Stimulated activated CD4-positive, alpha-beta T cell treated with anti-CD3 and anti-CD28 coated beads, Interleukin-1b, Interleukin-23, amount 100 ng/mL, for 24 hours (primary cell): ENCODE data around the gene HOXB8.

ENCODE experiments used
- DNase-seq, 4 experiments: peaks; one replicate each; pipeline ENCODE4 v3.0.0-alpha.2; 2020; ENCODE audit warnings: low read depth in 4 of 4, low spot score in 1 of 4

HOXB8 gene

GRCh38 chr17:48569674-48570324, 45.3 kb downstream of the HOXB8 start:
- no peak for DNase-seq

- DNase-seq: no peak
Measured at GRCh38 chr17:48569240-48569582, 45.9 kb downstream of the HOXB8 start.

- no peak for DNase-seq
Measured at GRCh38 chr17:48568499-48569239, 46.4 kb downstream of the HOXB8 start.

GRCh38 chr17:48567646-48568354, 47.3 kb downstream of the HOXB8 start:
- DNase-seq: no peak

GRCh38 chr17:48567209-48567608, 47.9 kb downstream of the HOXB8 start:
- no peak for DNase-seq

GRCh38 chr17:48566717-48567116, 48.4 kb downstream of the HOXB8 start:
- no peak for DNase-seq

- no peak for DNase-seq
Measured at GRCh38 chr17:48565925-48566710, 49.0 kb downstream of the HOXB8 start.

- no peak for DNase-seq
Measured at GRCh38 chr17:48565022-48565554, 50.0 kb downstream of the HOXB8 start.

GRCh38 chr17:48564188-48565021, 50.7 kb downstream of the HOXB8 start:
- no peak for DNase-seq

- DNase-seq: no peak
Measured at GRCh38 chr17:48563867-48564187, 51.3 kb downstream of the HOXB8 start.

- no peak for DNase-seq
Measured at GRCh38 chr17:48563385-48563838, 51.7 kb downstream of the HOXB8 start.

- no peak for DNase-seq
Measured at GRCh38 chr17:48562934-48563333, 52.2 kb downstream of the HOXB8 start.
